ENCODE measurements around the gene OR6B3.

DNA sequence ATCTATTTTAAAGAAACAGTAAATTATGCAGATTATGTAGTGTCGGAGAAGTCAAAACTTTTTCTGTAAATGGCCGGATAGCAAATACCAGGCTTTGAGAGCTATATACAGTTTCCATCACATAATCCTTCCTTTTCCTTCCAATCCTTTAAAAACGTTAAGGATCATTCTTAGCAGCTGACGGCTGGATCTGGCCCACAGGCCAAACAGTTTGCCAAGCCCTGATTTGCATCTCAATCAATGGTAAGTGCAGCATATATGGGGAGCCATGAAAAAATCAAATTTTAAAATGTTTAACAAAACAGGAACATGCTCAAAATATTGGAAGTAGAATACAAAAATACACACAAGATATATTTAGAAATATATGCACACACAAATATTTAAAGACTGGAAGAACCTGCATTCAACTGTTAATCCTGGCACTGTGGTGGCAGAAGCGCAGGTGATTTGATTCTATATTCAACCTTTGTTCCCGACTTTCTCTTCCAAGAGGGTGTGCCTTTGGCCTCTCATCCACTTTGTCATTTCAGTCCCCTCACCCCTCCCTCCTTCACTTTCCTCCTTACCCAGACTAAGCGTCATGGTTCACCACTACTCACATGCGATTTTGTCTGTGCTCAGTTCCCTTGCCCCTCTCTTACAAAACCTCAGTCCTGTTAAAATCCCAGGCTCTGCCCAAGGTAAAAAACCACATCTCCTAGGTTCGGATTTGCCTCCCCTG lies 55.5 kb downstream of the OR6B3 start:
- TF ChIP-seq, protein P1, sequence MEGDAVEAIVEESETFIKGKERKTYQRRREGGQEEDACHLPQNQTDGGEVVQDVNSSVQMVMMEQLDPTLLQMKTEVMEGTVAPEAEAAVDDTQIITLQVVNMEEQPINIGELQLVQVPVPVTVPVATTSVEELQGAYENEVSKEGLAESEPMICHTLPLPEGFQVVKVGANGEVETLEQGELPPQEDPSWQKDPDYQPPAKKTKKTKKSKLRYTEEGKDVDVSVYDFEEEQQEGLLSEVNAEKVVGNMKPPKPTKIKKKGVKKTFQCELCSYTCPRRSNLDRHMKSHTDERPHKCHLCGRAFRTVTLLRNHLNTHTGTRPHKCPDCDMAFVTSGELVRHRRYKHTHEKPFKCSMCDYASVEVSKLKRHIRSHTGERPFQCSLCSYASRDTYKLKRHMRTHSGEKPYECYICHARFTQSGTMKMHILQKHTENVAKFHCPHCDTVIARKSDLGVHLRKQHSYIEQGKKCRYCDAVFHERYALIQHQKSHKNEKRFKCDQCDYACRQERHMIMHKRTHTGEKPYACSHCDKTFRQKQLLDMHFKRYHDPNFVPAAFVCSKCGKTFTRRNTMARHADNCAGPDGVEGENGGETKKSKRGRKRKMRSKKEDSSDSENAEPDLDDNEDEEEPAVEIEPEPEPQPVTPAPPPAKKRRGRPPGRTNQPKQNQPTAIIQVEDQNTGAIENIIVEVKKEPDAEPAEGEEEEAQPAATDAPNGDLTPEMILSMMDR (IDR thresholded peaks at IDR 0.05): no peak
- TF ChIP-seq ZFX (IDR thresholded peaks at IDR 0.05; ENCODE audit: borderline replicate concordance): no peak

Measured in 22Rv1 (cell line).